Right atrium auricular region (tissue), 2 donors: ENCODE results near the gene UBAC2. TPM values are rescaled to one million over a fixed set of nuclear protein-coding genes. Genes with fewer than 3 reads are reported as not detected.
A peak's percentile ranks its signal among the peaks of the same experiment; 100 is the strongest.

Experiments used
- DNase-seq: peaks from one replicate; pipeline ENCODE4 v3.0.0-alpha.2; 2019; ENCODE audit warnings: low spot score
- H3K27ac ChIP-seq, 2 donors: fragments of 200-600 bp; sonication (generic); 1 replicate in 1 of 2; 2 replicates in 1 of 2; pipeline ENCODE4 v1.5.1; 2016 to 2019
- H3K27me3 ChIP-seq, 2 donors: fragments of 200-600 bp; sonication (generic); one replicate each; pipeline versions ENCODE4 v1.5.1 to v1.6.0; 2017 to 2019
- H3K36me3 ChIP-seq: fragments of 200-600 bp; sonication (generic); one replicate; pipeline ENCODE4 v1.5.1; 2016
- H3K4me1 ChIP-seq, 2 donors: fragments of 200-600 bp; sonication (generic); one replicate each; pipeline versions ENCODE4 v1.5.1 to v1.6.0; 2017 to 2019
- H3K4me3 ChIP-seq, 2 donors: fragments of 200-600 bp; sonication (generic); 1 replicate in 1 of 2; 2 replicates in 1 of 2; pipeline ENCODE4 v1.5.1; 2017 to 2019; ENCODE audit warnings: mild to moderate bottlenecking in 1 of 2, moderate library complexity in 1 of 2
- H3K9me3 ChIP-seq, 2 donors: fragments of 200-600 bp; sonication (generic); one replicate each; pipeline ENCODE4 v1.5.1; 2019
- total RNA-seq, 2 donors: library from RNA; depleted of rRNA; stranded (reverse); fragments of >200 nt; gene quantifications; one replicate each; pipeline ENCODE4 v1.1.0, GENCODE V29; 2016
- TF ChIP-seq, protein P1 (sequence below), 2 donors: fragments of 200-600 bp; sonication (generic); IDR thresholded peaks; one replicate each; pipeline ENCODE4 v1.5.1; 2019; ENCODE audit warnings: antibody characterized with exemption in 2 of 2

Gene UBAC2
- total RNA-seq, 2 donors from 2014 or later = 47.5 to 50.7 TPM

DNA sequence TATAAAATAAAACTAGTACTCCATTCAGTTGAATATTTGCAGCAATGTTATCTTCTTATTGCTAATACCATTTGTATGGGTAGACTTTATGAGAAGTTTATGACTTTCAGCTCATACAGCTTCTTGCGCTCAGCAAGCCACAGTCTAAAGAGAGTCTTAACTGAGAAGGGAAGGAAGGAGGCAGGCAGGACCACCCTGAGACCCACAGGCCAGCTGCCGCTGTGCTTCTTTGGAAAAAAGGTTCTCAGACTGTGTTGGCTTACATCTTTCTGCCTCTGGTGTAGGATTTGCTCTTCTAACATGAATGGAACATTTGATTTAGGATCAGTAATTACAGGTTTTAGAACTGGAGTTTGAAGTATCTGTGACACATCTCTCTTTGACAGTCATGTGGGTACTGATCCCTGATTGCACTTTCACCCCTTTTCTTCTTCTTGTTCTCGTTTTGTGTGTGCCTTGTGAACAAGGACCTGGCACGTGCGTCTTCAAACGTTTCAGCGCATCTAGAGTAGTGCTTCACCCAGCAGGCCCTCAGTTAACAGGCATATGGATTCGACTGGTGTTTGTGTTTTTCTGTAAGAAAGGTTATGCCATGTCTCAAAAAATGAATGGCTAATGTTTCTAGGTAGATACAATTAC is 64.6 kb downstream of the UBAC2 start:
- no peak overlapping the region for H3K27ac ChIP-seq
- no peaks in the 10 kb centered on the region for H3K36me3 ChIP-seq
- peaks cover 0 to 3% of the 10 kb centered on the region in 2 donors for H3K4me1 ChIP-seq
- H3K27me3 ChIP-seq = no peaks in the 10 kb centered on the region
- DNase-seq = no peak
- H3K9me3 ChIP-seq = no peaks in the 10 kb centered on the region
- TF ChIP-seq, protein P1, sequence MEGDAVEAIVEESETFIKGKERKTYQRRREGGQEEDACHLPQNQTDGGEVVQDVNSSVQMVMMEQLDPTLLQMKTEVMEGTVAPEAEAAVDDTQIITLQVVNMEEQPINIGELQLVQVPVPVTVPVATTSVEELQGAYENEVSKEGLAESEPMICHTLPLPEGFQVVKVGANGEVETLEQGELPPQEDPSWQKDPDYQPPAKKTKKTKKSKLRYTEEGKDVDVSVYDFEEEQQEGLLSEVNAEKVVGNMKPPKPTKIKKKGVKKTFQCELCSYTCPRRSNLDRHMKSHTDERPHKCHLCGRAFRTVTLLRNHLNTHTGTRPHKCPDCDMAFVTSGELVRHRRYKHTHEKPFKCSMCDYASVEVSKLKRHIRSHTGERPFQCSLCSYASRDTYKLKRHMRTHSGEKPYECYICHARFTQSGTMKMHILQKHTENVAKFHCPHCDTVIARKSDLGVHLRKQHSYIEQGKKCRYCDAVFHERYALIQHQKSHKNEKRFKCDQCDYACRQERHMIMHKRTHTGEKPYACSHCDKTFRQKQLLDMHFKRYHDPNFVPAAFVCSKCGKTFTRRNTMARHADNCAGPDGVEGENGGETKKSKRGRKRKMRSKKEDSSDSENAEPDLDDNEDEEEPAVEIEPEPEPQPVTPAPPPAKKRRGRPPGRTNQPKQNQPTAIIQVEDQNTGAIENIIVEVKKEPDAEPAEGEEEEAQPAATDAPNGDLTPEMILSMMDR (IDR thresholded peaks at IDR 0.05) = no peak
- H3K4me3 ChIP-seq = no peak overlapping the region

DNA sequence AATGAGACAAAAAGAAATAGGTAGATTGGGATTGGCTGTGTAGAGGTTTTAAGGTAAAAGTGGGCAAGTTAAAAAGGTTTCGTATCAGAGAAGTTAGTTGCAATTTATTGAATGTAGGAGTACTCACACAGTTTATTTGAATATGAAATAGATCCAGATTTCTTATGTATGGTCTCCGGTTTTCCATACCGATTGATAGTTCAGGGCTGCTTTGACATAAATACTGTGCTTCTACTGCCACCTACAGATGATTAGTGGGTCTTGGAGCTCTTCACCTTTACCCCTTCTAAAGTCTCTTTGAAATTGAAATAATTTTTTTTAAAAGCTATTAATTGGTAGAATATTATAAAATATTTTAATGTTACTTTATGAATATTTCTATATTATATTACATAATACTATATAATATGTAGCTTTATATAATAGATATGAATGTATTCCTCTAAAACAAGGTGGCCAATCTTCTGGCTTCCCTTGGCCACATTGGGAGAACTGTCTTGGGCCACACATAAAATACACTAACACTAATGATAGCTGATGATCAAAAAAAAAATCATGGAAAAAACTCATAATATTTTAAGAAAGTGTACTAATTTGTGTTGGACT is 65.3 kb downstream of the UBAC2 start:
- Histone ChIP-seq H3K9me3 (no peaks in the 10 kb centered on the region), H3K4me3 (no peak overlapping the region), H3K4me1 (peaks cover 0 to 3% of the 10 kb centered on the region in 2 donors), H3K27ac (no peak overlapping the region), H3K36me3 (no peaks in the 10 kb centered on the region), H3K27me3 (no peaks in the 10 kb centered on the region)
- DNase-seq = no peak
- TF ChIP-seq, protein P1 (IDR thresholded peaks at IDR 0.05) = peak; percentile 62 to 70

DNA sequence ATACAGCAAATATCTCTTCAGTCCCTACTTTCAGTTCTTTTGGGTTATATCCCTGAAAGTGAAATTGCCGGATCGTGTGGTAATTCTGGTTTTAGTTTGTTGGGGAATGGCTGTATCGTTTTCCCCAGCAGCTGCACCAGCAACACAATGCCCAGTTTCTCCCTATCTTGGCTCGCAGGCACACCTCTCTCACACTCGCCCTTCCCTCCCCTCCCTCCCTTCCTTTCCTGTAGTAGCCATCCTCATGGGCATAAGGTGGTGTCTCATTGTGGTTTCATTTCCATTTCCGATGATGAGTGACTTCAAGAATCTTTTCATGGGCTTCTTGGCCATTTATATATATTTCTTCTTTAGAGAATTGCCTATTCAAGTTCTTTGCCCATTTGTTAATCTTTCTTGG is 66.2 kb downstream of the UBAC2 start:
- TF ChIP-seq, protein P1 (IDR thresholded peaks at IDR 0.05) = no peak
- Histone ChIP-seq H3K4me1 (peaks cover 0 to 3% of the 10 kb centered on the region in 2 donors), H3K27ac (no peak overlapping the region), H3K4me3 (no peak overlapping the region), H3K36me3 (no peaks in the 10 kb centered on the region), H3K27me3 (no peaks in the 10 kb centered on the region), H3K9me3 (no peaks in the 10 kb centered on the region)
- no peak for DNase-seq

DNA sequence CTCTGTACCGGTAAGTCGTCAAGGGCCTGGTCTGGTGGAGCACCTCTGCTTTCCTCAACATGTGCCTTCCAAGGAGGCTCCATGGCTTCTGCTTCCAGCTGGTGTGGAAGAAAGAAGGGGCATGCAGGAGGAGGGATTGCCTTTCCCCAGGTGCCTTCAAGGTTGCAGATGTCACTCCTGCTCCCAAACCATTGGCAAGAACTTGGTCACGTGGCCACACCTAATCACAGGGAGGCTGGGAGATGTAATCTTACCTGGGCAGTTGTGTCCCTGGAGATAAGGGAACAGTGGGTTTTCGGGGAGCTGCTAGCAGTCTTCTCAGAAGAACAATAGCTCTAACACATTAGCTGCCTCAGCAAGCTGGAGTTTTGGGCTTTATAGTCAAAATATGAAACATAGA is 67.3 kb downstream of the UBAC2 start:
- peaks cover 0 to 3% of the 10 kb centered on the region in 2 donors for H3K4me1 ChIP-seq
- no peak for DNase-seq
- no peaks in the 10 kb centered on the region for H3K27me3 ChIP-seq
- H3K27ac ChIP-seq = no peak overlapping the region
- H3K36me3 ChIP-seq = no peaks in the 10 kb centered on the region
- H3K4me3 ChIP-seq = no peak overlapping the region
- H3K9me3 ChIP-seq = peaks cover 0 to 8% of the 10 kb centered on the region in 2 donors
- TF ChIP-seq, protein P1 (IDR thresholded peaks at IDR 0.05) = no peak

DNA sequence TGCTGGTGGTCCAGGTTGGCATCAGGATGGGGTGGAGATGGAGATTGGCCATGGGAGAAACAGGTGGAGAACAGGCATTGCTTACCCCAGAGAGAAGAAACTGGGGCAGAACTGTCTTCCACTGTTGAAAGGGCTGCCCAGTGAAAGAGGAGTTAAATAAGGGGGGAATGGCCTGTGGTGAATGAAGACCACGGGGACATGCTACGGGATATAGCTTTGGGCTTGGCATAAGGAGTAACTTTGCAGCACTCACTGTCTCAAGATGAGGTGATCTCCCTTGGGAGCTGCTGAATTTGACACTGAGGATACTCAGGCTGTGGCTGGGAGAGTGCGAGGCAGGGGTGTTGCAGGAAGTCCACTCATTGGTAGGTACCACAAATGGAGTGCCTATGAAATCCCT is 68.2 kb downstream of the UBAC2 start:
- H3K9me3 ChIP-seq = peaks cover 0 to 8% of the 10 kb centered on the region in 2 donors
- peaks cover 0 to 3% of the 10 kb centered on the region in 2 donors for H3K4me1 ChIP-seq
- no peak overlapping the region for H3K4me3 ChIP-seq
- no peaks in the 10 kb centered on the region for H3K27me3 ChIP-seq
- DNase-seq = no peak
- H3K27ac ChIP-seq = no peak overlapping the region
- no peaks in the 10 kb centered on the region for H3K36me3 ChIP-seq
- TF ChIP-seq, protein P1 (IDR thresholded peaks at IDR 0.05) = no peak
